Type B pancreatic cell (in vitro differentiated cells): Measurements from ENCODE around the gene KCNK6. TPM values are rescaled to one million over a fixed set of nuclear protein-coding genes. Genes with fewer than 3 reads are reported as not detected.
A peak's percentile ranks its signal among the peaks of the same experiment; 100 is the strongest.
"Not testable (repeated sequence)": the region's sequence is repeated elsewhere in the genome, so short reads cannot be mapped to it uniquely, and the experiment has no call there.

ENCODE experiments used
- DNase-seq: peaks from one replicate; pipeline ENCODE4 v3.0.0; 2021; ENCODE audit warnings: mixed read lengths; ENCODE audit not compliant: unreplicated experiment; ENCODE audit errors: extremely low spot score
- H3K27ac Mint-ChIP-seq: 2 replicates; pipeline ENCODE4 v1.8.0; 2021; ENCODE audit warnings: mild to moderate bottlenecking, mixed read lengths
- H3K27me3 Mint-ChIP-seq: 2 replicates; pipeline ENCODE4 v1.8.0; 2021; ENCODE audit warnings: mixed read lengths
- H3K36me3 Mint-ChIP-seq: 2 replicates; pipeline ENCODE4 v1.8.0; 2021; ENCODE audit warnings: mixed read lengths
- H3K4me1 Mint-ChIP-seq: one replicate; pipeline ENCODE4 v1.8.0; 2021; ENCODE audit warnings: mixed read lengths; ENCODE audit not compliant: unreplicated experiment
- H3K4me3 Mint-ChIP-seq: 2 replicates; pipeline ENCODE4 v1.8.0; 2021; ENCODE audit warnings: mild to moderate bottlenecking, mixed read lengths
- H3K9me3 Mint-ChIP-seq: 2 replicates; pipeline ENCODE4 v1.8.0; 2021; ENCODE audit warnings: mixed read lengths
- CTCF ChIP-seq: fragments of 200-600 bp; sonication (generic); conservative IDR thresholded peaks from 2 replicates; pipeline ENCODE4 v1.5.0; 2021; ENCODE audit warnings: antibody characterized with exemption, mild to moderate bottlenecking
- total RNA-seq: library from RNA; stranded (reverse); gene quantifications from 2 replicates; pipeline ENCODE4 v1.2.1, GENCODE V29; 2021; ENCODE audit warnings: low replicate concordance

Gene KCNK6
- total RNA-seq, 1 donor from 2014 or later, result 5.2 TPM

GRCh38 chr19:38337360-38337653 lies 17.7 kb downstream of the KCNK6 start:
- no peaks in the 10 kb centered on the region for H3K9me3 Mint-ChIP-seq
- no peak for DNase-seq
- no peaks in the 10 kb centered on the region for H3K27me3 Mint-ChIP-seq
- H3K4me3 Mint-ChIP-seq, result peak overlapping the region; percentile 98
- peaks cover 3% of the 10 kb centered on the region for H3K36me3 Mint-ChIP-seq
- peak overlapping the region; percentile 100 for H3K27ac Mint-ChIP-seq
- peaks cover 11% of the 10 kb centered on the region for H3K4me1 Mint-ChIP-seq
- no peak for TF ChIP-seq CTCF

GRCh38 chr19:38339011-38339410 lies 19.4 kb downstream of the KCNK6 start:
- not testable (repeated sequence) for DNase-seq, H3K9me3 Mint-ChIP-seq, H3K36me3 Mint-ChIP-seq, H3K27me3 Mint-ChIP-seq
- H3K4me3 Mint-ChIP-seq, result peak overlapping the region; percentile 81
- H3K27ac Mint-ChIP-seq, result peak overlapping the region; percentile 89
- H3K4me1 Mint-ChIP-seq, result peaks cover 11% of the 10 kb centered on the region

- peaks cover 3% of the 10 kb centered on the region for H3K36me3 Mint-ChIP-seq
- H3K27me3 Mint-ChIP-seq, result no peaks in the 10 kb centered on the region
- DNase-seq, result no peak
- no peaks in the 10 kb centered on the region for H3K9me3 Mint-ChIP-seq
- H3K4me1 Mint-ChIP-seq, result peaks cover 11% of the 10 kb centered on the region
- no peak overlapping the region for H3K27ac Mint-ChIP-seq
- no peak for TF ChIP-seq CTCF
- no peak overlapping the region for H3K4me3 Mint-ChIP-seq
Observed at GRCh38 chr19:38340927-38341326, 21.3 kb downstream of the KCNK6 start.

- TF ChIP-seq CTCF, result no peak
- DNase-seq, result no peak
- Mint-ChIP-seq H3K9me3 (no peaks in the 10 kb centered on the region), H3K27ac (no peak overlapping the region), H3K36me3 (no peaks in the 10 kb centered on the region), H3K27me3 (no peaks in the 10 kb centered on the region), H3K4me3 (no peak overlapping the region), H3K4me1 (no peaks in the 10 kb centered on the region)
Observed at GRCh38 chr19:38346837-38347236, 27.2 kb downstream of the KCNK6 start.

- Mint-ChIP-seq H3K27me3 (peaks cover 2% of the 10 kb centered on the region), H3K4me3 (no peak overlapping the region), H3K4me1 (no peaks in the 10 kb centered on the region), H3K9me3 (no peaks in the 10 kb centered on the region), H3K36me3 (no peaks in the 10 kb centered on the region), H3K27ac (no peak overlapping the region)
- TF ChIP-seq CTCF, result no peak
- no peak for DNase-seq
Observed at GRCh38 chr19:38350883-38351282, 31.2 kb downstream of the KCNK6 start.

- peaks cover 13% of the 10 kb centered on the region for H3K27me3 Mint-ChIP-seq
- H3K36me3 Mint-ChIP-seq, result no peaks in the 10 kb centered on the region
- no peaks in the 10 kb centered on the region for H3K4me1 Mint-ChIP-seq
- no peak for DNase-seq
- no peak for TF ChIP-seq CTCF
- H3K27ac Mint-ChIP-seq, result no peak overlapping the region
- no peaks in the 10 kb centered on the region for H3K9me3 Mint-ChIP-seq
- no peak overlapping the region for H3K4me3 Mint-ChIP-seq
Observed at GRCh38 chr19:38351865-38352395, 32.3 kb downstream of the KCNK6 start.
